ENCODE results near the gene NCK2. TPM values are rescaled to one million over a fixed set of nuclear protein-coding genes. Genes with fewer than 3 reads are reported as not detected.

Gene NCK2
- polyA plus RNA-seq, 3 donors: 2.5 to 18.2 (median 7.6) TPM

DNA sequence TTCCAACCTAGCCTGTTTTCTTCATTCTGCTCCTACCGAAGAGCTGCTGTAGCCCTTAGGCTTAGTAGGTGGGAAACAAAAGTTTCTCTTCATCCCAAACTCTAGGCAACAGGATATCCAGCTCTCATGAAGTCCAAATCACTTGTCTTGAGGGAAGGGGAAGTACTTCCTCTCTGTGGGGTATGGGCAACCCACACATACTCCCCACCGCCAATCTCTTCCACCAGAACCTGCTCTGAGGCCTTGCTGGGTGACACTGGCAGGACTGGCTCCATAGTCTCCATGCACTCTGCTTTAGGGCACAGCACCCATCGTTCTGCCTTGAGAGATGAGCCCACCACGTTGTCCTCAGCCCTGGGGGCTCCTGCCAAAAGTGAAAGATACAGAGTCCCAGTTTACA is 173.0 kb downstream of the NCK2 start:
- peaks cover 0 to 4% (median 0%) of the 10 kb centered on the region in 3 donors for H3K27me3 Mint-ChIP-seq (ENCODE audit: low read depth in 3 of 3)
- H3K4me3 Mint-ChIP-seq: no peak overlapping the region
- TF ChIP-seq, protein P1, sequence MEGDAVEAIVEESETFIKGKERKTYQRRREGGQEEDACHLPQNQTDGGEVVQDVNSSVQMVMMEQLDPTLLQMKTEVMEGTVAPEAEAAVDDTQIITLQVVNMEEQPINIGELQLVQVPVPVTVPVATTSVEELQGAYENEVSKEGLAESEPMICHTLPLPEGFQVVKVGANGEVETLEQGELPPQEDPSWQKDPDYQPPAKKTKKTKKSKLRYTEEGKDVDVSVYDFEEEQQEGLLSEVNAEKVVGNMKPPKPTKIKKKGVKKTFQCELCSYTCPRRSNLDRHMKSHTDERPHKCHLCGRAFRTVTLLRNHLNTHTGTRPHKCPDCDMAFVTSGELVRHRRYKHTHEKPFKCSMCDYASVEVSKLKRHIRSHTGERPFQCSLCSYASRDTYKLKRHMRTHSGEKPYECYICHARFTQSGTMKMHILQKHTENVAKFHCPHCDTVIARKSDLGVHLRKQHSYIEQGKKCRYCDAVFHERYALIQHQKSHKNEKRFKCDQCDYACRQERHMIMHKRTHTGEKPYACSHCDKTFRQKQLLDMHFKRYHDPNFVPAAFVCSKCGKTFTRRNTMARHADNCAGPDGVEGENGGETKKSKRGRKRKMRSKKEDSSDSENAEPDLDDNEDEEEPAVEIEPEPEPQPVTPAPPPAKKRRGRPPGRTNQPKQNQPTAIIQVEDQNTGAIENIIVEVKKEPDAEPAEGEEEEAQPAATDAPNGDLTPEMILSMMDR (IDR thresholded peaks at IDR 0.05): no peak
- intact Hi-C loops (cut with micrococcal nuclease): no loop called here
- H3K4me3 ChIP-seq (replicated peaks in 1 of 3; ENCODE audit: low read depth in 2 of 3, low read length in 3 of 3): no peak overlapping the region
- no peak overlapping the region for H2AFZ ChIP-seq (ENCODE audit: insufficient read depth, low read depth, low read length, poor library complexity, severe bottlenecking)
- peaks cover 21 to 31% of the 10 kb centered on the region in 2 donors for H3K9me3 ChIP-seq (replicated peaks in 1 of 2; ENCODE audit: control insufficient read depth in 1 of 2, insufficient read depth in 1 of 2, low read length in 2 of 2)
- peaks cover 0 to 7% of the 10 kb centered on the region in 2 donors for H3K4me1 ChIP-seq (ENCODE audit: control insufficient read depth in 1 of 2, insufficient read depth in 2 of 2, low read length in 2 of 2)
- no peak for DNase-seq
- WGBS (ENCODE audit: insufficient coverage): 83% methylated on average over 3 of the region's 4 CpGs
- H3K4me1 Mint-ChIP-seq: peaks cover 18% of the 10 kb centered on the region
- no peak overlapping the region for H3K4me2 ChIP-seq (replicated peaks; ENCODE audit: extremely low read depth, low read length, poor library complexity, severe bottlenecking)
- no peaks in the 10 kb centered on the region for H3K79me2 ChIP-seq (ENCODE audit: insufficient read depth, low read length)
- H3K9ac ChIP-seq (ENCODE audit: insufficient read depth, low read length, poor library complexity, severe bottlenecking): no peak overlapping the region
- H4K20me1 ChIP-seq (ENCODE audit: insufficient read depth, low read length): no peaks in the 10 kb centered on the region
- H3K9me3 Mint-ChIP-seq: peaks cover 19 to 39% (median 28%) of the 10 kb centered on the region in 7 donors
- H3K36me3 Mint-ChIP-seq: no peaks in the 10 kb centered on the region
- no peak overlapping the region for H3K27ac Mint-ChIP-seq
- no peak overlapping the region for H3K27ac ChIP-seq (ENCODE audit: low read depth in 1 of 2, low read length in 2 of 2)
- no peaks in the 10 kb centered on the region for H3K27me3 ChIP-seq (ENCODE audit: control insufficient read depth in 2 of 2, insufficient read depth in 2 of 2, low read length in 2 of 2)
- no peaks in the 10 kb centered on the region for H3K36me3 ChIP-seq (replicated peaks in 1 of 2; ENCODE audit: control insufficient read depth in 1 of 2, insufficient read depth in 2 of 2, low read length in 2 of 2)

DNA sequence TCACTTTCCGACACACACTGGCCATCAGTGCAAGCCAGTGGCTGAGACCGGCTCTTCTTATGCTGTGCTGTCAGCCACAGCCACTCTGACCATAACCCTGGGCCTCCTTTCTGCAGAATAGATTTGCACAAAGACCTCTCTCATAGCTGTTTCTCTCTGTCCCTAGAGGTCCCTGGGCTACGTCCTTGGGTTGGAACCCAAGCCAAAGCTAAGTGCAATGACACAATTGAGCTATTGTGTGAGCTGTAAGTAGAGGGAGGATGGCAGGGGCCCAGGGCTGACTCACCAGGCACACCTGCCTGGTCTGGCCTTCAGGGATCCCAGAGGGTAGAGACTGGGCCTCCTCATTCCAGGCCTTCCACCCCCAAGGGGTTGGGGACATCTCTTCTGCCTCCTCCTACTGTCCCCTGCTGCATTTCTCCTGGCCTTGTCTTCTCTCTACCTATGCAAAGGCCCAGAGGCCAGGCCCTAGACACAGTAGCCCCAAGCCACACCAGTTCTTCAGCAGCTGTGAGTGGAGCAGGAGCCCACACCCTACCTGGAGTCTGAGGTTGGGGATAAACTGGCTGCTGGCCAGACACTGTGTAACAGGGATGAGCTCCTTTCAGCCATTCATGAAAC is 174.6 kb downstream of the NCK2 start:
- H3K27ac ChIP-seq (ENCODE audit: low read depth in 1 of 2, low read length in 2 of 2): no peak overlapping the region
- 96% methylated on average over 2 of the region's 3 CpGs for WGBS (ENCODE audit: insufficient coverage)
- intact Hi-C loops (cut with micrococcal nuclease): no loop called here

More for the DNA sequence above, 174.6 kb downstream of the NCK2 start:
- H3K4me1 ChIP-seq (ENCODE audit: control insufficient read depth in 1 of 2, insufficient read depth in 2 of 2, low read length in 2 of 2): peaks cover 0 to 7% of the 10 kb centered on the region in 2 donors
- no peak overlapping the region for H3K9ac ChIP-seq (ENCODE audit: insufficient read depth, low read length, poor library complexity, severe bottlenecking)
- Mint-ChIP-seq H3K36me3 (no peaks in the 10 kb centered on the region), H3K9me3 (peaks cover 16 to 26% (median 18%) of the 10 kb centered on the region in 7 donors), H3K4me3 (no peak overlapping the region), H3K4me1 (peaks cover 18% of the 10 kb centered on the region), H3K27ac (no peak overlapping the region), H3K27me3 (ENCODE audit: low read depth in 3 of 3) (peaks cover 0 to 4% (median 0%) of the 10 kb centered on the region in 3 donors)
- no peaks in the 10 kb centered on the region for H3K79me2 ChIP-seq (ENCODE audit: insufficient read depth, low read length)
- DNase-seq: no peak
- no peaks in the 10 kb centered on the region for H3K36me3 ChIP-seq (replicated peaks in 1 of 2; ENCODE audit: control insufficient read depth in 1 of 2, insufficient read depth in 2 of 2, low read length in 2 of 2)
- peaks cover 8 to 25% of the 10 kb centered on the region in 2 donors for H3K9me3 ChIP-seq (replicated peaks in 1 of 2; ENCODE audit: control insufficient read depth in 1 of 2, insufficient read depth in 1 of 2, low read length in 2 of 2)
- H2AFZ ChIP-seq (ENCODE audit: insufficient read depth, low read depth, low read length, poor library complexity, severe bottlenecking): no peak overlapping the region
- H4K20me1 ChIP-seq (ENCODE audit: insufficient read depth, low read length): no peaks in the 10 kb centered on the region
- H3K27me3 ChIP-seq (ENCODE audit: control insufficient read depth in 2 of 2, insufficient read depth in 2 of 2, low read length in 2 of 2): no peaks in the 10 kb centered on the region
- TF ChIP-seq, protein P1 (IDR thresholded peaks at IDR 0.05): no peak
- no peak overlapping the region for H3K4me3 ChIP-seq (replicated peaks in 1 of 3; ENCODE audit: low read depth in 2 of 3, low read length in 3 of 3)
- H3K4me2 ChIP-seq (replicated peaks; ENCODE audit: extremely low read depth, low read length, poor library complexity, severe bottlenecking): no peak overlapping the region

Measured in CD14-positive monocyte (primary cell).